Measurements from ENCODE around the gene RASAL3. TPM values are rescaled to one million over a fixed set of nuclear protein-coding genes. Genes with fewer than 3 reads are reported as not detected.
A peak's percentile ranks its signal among the peaks of the same experiment; 100 is the strongest.

RASAL3 gene
- total RNA-seq, 1 experiment from 2014 or later: not detected

GRCh38 chr19:15432018-15432494 is 32.3 kb downstream of the RASAL3 start:
- intact Hi-C loops (cut with micrococcal nuclease): no loop called here
- CTCF ChIA-PET: interaction anchor here (0.7 to 1.0 kb wide), 2 partner anchors 14 to 37 kb away, joined by 4 read pairs; no protein-coding TSS in a partner anchor

GRCh38 chr19:15431396-15432017 is 32.8 kb downstream of the RASAL3 start:
- H3K4me1 Mint-ChIP-seq (ENCODE audit: insufficient read depth, unreplicated experiment): peaks cover 20% of the 10 kb centered on the region
- CTCF ChIA-PET: interaction anchor here (0.7 to 2.1 kb wide), 3 partner anchors 10 to 36 kb away, joined by 4 to 5 read pairs (median 4); no protein-coding TSS in a partner anchor
- H3K36me3 Mint-ChIP-seq (ENCODE audit: insufficient read depth, unreplicated experiment): peaks cover 18% of the 10 kb centered on the region
- peak overlapping the region; percentile 95 for H3K4me3 Mint-ChIP-seq (ENCODE audit: unreplicated experiment)
- no peaks in the 10 kb centered on the region for H3K27me3 Mint-ChIP-seq (ENCODE audit: insufficient read depth, unreplicated experiment)
- no peak for DNase-seq (ENCODE audit: unreplicated experiment)
- POLR2A ChIA-PET: interaction anchor here (0.6 to 5.8 kb wide), 6 partner anchors 12 to 254 kb away, joined by 3 to 80 read pairs (median 3); partner anchors contain the start of gene AKAP8L
- H3K27ac Mint-ChIP-seq (ENCODE audit: low read depth, unreplicated experiment): peak overlapping the region; percentile 98
- BruUV-seq (replicated peaks): TSS peak; percentile 64
- H3K9me3 Mint-ChIP-seq (ENCODE audit: unreplicated experiment): no peaks in the 10 kb centered on the region
- intact Hi-C loops (cut with micrococcal nuclease): no loop called here
- no peak for TF ChIP-seq CTCF (IDR thresholded peaks at IDR 0.05; ENCODE audit: unreplicated experiment)

More at GRCh38 chr19:15432018-15432494, 32.3 kb downstream of the RASAL3 start:
- no TSS peak for BruUV-seq (replicated peaks)
- Mint-ChIP-seq H3K36me3 (ENCODE audit: insufficient read depth, unreplicated experiment) (peaks cover 12% of the 10 kb centered on the region), H3K9me3 (ENCODE audit: unreplicated experiment) (no peaks in the 10 kb centered on the region), H3K27me3 (ENCODE audit: insufficient read depth, unreplicated experiment) (no peaks in the 10 kb centered on the region), H3K4me1 (ENCODE audit: insufficient read depth, unreplicated experiment) (peaks cover 20% of the 10 kb centered on the region), H3K4me3 (ENCODE audit: unreplicated experiment) (peak overlapping the region; percentile 95), H3K27ac (ENCODE audit: low read depth, unreplicated experiment) (peak overlapping the region; percentile 98)
- DNase-seq (ENCODE audit: unreplicated experiment): no peak
- POLR2A ChIA-PET: interaction anchor here (0.6 to 5.8 kb wide), 6 partner anchors 13 to 1390 kb away, joined by 3 to 80 read pairs (median 4); partner anchors contain the start of genes AKAP8 and AKAP8L
- TF ChIP-seq CTCF (IDR thresholded peaks at IDR 0.05; ENCODE audit: unreplicated experiment): no peak

GRCh38 chr19:15430526-15431120 is 33.7 kb downstream of the RASAL3 start:
- H3K4me1 Mint-ChIP-seq (ENCODE audit: insufficient read depth, unreplicated experiment): peaks cover 20% of the 10 kb centered on the region
- peak overlapping the region; percentile 98 for H3K27ac Mint-ChIP-seq (ENCODE audit: low read depth, unreplicated experiment)
- no TSS peak for BruUV-seq (replicated peaks)
- peaks cover 27% of the 10 kb centered on the region for H3K36me3 Mint-ChIP-seq (ENCODE audit: insufficient read depth, unreplicated experiment)
- ChIA-PET CTCF (interaction anchor here (0.6 to 3.1 kb wide), 6 partner anchors 9 to 1312 kb away, joined by 3 to 13 read pairs (median 3); partner anchors contain the start of gene AKAP8L), POLR2A (interaction anchor here (0.6 to 5.8 kb wide), 4 partner anchors 11 to 84 kb away, joined by 3 to 80 read pairs (median 3); partner anchors contain the start of gene AKAP8L)
- no peaks in the 10 kb centered on the region for H3K9me3 Mint-ChIP-seq (ENCODE audit: unreplicated experiment)
- no peak for TF ChIP-seq CTCF (IDR thresholded peaks at IDR 0.05; ENCODE audit: unreplicated experiment)
- no peak for DNase-seq (ENCODE audit: unreplicated experiment)
- H3K27me3 Mint-ChIP-seq (ENCODE audit: insufficient read depth, unreplicated experiment): no peaks in the 10 kb centered on the region
- intact Hi-C loops (cut with micrococcal nuclease): no loop called here
- peak overlapping the region; percentile 95 for H3K4me3 Mint-ChIP-seq (ENCODE audit: unreplicated experiment)

Measured in MCF 10A (cell line).